ENCODE results near the gene PRKCI.

GRCh38 chr3:170204023-170204472, 18.2 kb upstream of the PRKCI start:
- TF ChIP-seq USF1 (IDR thresholded peaks at IDR 0.05) (no peak), EGR1 (IDR thresholded peaks at IDR 0.05) (no peak), RAD21 (IDR thresholded peaks at IDR 0.05; ENCODE audit: low read depth) (no peak), TEAD4 (IDR thresholded peaks at IDR 0.05) (no peak), YY1 (IDR thresholded peaks at IDR 0.05; ENCODE audit: low read depth) (no peak), TAF1 (IDR thresholded peaks at IDR 0.05; ENCODE audit: low read depth) (no peak), TCF12 (IDR thresholded peaks at IDR 0.05; ENCODE audit: low read depth) (no peak), MAX (IDR thresholded peaks at IDR 0.05) (no peak), REST (IDR thresholded peaks at IDR 0.05; ENCODE audit: low read depth) (no peak), CREB1 (IDR thresholded peaks at IDR 0.05; ENCODE audit: low read depth) (no peak), EP300 (IDR thresholded peaks at IDR 0.05; ENCODE audit: borderline replicate concordance) (no peak)

Data from Ishikawa (cell line).